Mammary epithelial cell (primary cell): ENCODE data around the gene PPP1R12B.

Experiments used
- EZH2 ChIP-seq: IDR thresholded peaks from 2 replicates; pipeline ENCODE4 v1.6.1; 2012; ENCODE audit warnings: low read length, inconsistent platforms, borderline replicate concordance
- TF ChIP-seq, protein P1 (sequence below), 2 donors: IDR thresholded peaks in 1 of 2; conservative IDR thresholded peaks in 1 of 2; 2 replicates each; pipeline ENCODE4 v1.5.1; 2011 to 2012; ENCODE audit warnings: inconsistent platforms in 2 of 2, low read length in 2 of 2, mild to moderate bottlenecking in 2 of 2, control low read depth in 1 of 2, low read depth in 1 of 2; ENCODE audit not compliant: insufficient read depth in 1 of 2; ENCODE audit errors: extremely low read depth in 1 of 2

DNA sequence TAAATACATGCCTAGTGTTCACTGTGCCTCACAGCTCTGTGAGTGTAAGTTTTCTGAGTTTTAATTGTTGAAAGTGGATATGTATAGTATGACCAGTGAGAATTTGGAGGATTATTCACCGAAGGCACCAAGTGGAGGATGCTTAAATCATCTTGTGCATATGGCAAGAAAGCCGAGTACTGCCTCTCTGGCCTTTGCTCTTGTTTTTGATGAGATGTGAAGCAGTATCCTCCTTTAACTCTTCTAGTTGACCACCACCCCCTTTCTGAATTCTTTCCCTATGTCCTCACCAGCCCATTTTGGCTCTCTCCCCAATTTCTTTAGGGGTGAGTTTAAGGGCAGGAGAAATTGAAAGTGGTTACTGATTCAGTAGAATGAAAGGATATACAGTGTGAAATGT is 231.3 kb downstream of the PPP1R12B start:
- TF ChIP-seq, protein P1, sequence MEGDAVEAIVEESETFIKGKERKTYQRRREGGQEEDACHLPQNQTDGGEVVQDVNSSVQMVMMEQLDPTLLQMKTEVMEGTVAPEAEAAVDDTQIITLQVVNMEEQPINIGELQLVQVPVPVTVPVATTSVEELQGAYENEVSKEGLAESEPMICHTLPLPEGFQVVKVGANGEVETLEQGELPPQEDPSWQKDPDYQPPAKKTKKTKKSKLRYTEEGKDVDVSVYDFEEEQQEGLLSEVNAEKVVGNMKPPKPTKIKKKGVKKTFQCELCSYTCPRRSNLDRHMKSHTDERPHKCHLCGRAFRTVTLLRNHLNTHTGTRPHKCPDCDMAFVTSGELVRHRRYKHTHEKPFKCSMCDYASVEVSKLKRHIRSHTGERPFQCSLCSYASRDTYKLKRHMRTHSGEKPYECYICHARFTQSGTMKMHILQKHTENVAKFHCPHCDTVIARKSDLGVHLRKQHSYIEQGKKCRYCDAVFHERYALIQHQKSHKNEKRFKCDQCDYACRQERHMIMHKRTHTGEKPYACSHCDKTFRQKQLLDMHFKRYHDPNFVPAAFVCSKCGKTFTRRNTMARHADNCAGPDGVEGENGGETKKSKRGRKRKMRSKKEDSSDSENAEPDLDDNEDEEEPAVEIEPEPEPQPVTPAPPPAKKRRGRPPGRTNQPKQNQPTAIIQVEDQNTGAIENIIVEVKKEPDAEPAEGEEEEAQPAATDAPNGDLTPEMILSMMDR (conservative IDR thresholded peaks at IDR 0.05 in 1 of 2, IDR thresholded peaks at IDR 0.05 in 1 of 2; ENCODE audit: extremely low read depth in 1 of 2, insufficient read depth in 1 of 2, low read depth in 1 of 2, low read length in 2 of 2) = no peak
- no peak for TF ChIP-seq EZH2
